GM12864 (cell line): ENCODE measurements around the gene ZNF324.
"Not testable (repeated sequence)": the region's sequence is repeated elsewhere in the genome, so short reads cannot be mapped to it uniquely, and the experiment has no call there.

ENCODE experiments used
- DNase-seq: peaks from one replicate; pipeline ENCODE4 v3.0.0-alpha.2; 2011; ENCODE audit warnings: low read depth
- H3K4me3 ChIP-seq: 2 replicates; pipeline ENCODE4 v1.5.1; 2011; ENCODE audit warnings: mild to moderate bottlenecking, low read depth, low read length, control low read depth
- TF ChIP-seq, protein P1 (sequence below): IDR thresholded peaks from 2 replicates; pipeline ENCODE4 v1.5.1; 2011; ENCODE audit warnings: low read depth, mild to moderate bottlenecking, moderate library complexity, low read length, control low read depth, inconsistent platforms; ENCODE audit errors: missing control alignments

Gene ZNF324

DNA sequence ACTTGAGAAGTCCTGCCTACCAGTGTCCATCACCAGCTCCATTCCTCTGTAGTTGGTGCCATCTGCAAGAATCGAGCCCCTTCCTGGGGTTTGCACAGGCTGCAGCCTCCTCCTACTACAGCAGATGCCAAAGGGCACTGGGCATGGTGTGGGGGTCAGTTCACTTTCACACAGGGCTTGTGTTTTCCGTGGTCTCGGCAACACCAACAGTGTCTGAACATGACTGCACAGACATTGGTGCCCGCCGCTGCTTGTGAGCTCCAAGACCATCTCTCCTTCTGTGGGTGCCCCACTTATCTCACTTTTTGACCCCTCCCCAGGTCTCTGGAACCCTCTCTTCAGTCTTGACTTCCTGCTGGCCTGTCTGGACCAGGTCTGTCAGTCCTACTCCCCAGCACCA lies 24.5 kb downstream of the ZNF324 start:
- TF ChIP-seq, protein P1, sequence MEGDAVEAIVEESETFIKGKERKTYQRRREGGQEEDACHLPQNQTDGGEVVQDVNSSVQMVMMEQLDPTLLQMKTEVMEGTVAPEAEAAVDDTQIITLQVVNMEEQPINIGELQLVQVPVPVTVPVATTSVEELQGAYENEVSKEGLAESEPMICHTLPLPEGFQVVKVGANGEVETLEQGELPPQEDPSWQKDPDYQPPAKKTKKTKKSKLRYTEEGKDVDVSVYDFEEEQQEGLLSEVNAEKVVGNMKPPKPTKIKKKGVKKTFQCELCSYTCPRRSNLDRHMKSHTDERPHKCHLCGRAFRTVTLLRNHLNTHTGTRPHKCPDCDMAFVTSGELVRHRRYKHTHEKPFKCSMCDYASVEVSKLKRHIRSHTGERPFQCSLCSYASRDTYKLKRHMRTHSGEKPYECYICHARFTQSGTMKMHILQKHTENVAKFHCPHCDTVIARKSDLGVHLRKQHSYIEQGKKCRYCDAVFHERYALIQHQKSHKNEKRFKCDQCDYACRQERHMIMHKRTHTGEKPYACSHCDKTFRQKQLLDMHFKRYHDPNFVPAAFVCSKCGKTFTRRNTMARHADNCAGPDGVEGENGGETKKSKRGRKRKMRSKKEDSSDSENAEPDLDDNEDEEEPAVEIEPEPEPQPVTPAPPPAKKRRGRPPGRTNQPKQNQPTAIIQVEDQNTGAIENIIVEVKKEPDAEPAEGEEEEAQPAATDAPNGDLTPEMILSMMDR, result no peak
- DNase-seq, result no peak
- H3K4me3 ChIP-seq, result no peak overlapping the region

- TF ChIP-seq, protein P1, result no peak
- no peak for DNase-seq
- no peak overlapping the region for H3K4me3 ChIP-seq
These were observed 25.4 kb downstream of the ZNF324 start for GRCh38 chr19:58492265-58492664.

- H3K4me3 ChIP-seq, result peak overlapping the region; percentile 72
- no peak for DNase-seq
- TF ChIP-seq, protein P1, result no peak
These were observed 30.8 kb downstream of the ZNF324 start for GRCh38 chr19:58497634-58498170.

DNA sequence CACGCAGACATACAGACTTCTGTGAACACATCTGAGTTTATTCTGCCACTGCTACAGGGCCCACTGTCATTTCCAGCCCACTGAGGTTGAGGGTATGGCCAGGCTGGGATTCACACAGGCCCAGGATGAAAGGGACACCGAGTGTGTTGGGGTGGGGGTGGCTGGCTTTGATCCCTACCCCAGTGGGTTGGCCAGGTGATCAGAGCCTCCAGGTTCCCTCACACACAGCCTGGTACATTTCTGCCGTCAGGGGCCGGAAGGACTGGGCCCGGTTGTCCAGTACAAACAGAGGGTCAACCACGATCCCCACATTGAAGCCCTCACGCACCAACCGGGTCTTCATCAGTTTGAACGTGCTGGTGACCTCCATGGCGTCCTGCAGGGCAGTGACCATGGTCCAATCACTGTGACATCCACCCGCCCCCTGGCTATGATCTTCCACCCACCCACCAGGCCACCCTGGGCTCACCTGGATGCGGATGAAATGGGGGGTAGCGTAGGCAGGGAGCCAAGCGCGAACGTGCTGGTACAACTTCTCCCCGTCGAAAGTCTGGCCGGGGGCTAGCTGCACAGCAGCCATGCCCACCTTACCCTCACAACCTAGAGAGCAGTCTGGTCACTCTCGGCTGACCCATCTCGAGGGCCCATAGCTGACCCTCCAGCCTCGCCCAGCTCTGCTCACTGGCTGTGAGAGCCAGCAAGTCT lies 31.6 kb downstream of the ZNF324 start:
- no peak for DNase-seq
- TF ChIP-seq, protein P1, result no peak
- H3K4me3 ChIP-seq, result peak overlapping the region; percentile 72

- TF ChIP-seq, protein P1, result peak; percentile 20
- H3K4me3 ChIP-seq, result peak overlapping the region; percentile 72
- peak; percentile 96 for DNase-seq
These were observed 32.4 kb downstream of the ZNF324 start for GRCh38 chr19:58499021-58499927.

- H3K4me3 ChIP-seq, result peak overlapping the region; percentile 62; the same call in 1 of the 2 replicates
- no peak for DNase-seq
- TF ChIP-seq, protein P1, result no peak
These were observed 33.4 kb downstream of the ZNF324 start for GRCh38 chr19:58500242-58500641.

- not testable (repeated sequence) for H3K4me3 ChIP-seq, DNase-seq
These were observed 40.8 kb downstream of the ZNF324 start for GRCh38 chr19:58507602-58508223.
